LNCaP clone FGC (cell line): ENCODE measurements around the gene PNPT1.
A peak's percentile ranks its signal among the peaks of the same experiment; 100 is the strongest.
"Not testable (repeated sequence)": the region's sequence is repeated elsewhere in the genome, so short reads cannot be mapped to it uniquely, and the experiment has no call there.

Experiments
- DNase-seq: peaks from one replicate; pipeline ENCODE4 v3.0.0-alpha.2; 2011; ENCODE audit warnings: low read depth
- H3K4me3 ChIP-seq: 2 replicates; pipeline ENCODE4 v1.5.1; 2011; ENCODE audit warnings: mild to moderate bottlenecking, low read depth, low read length, control low read depth
- CTCF ChIP-seq: IDR thresholded peaks from 2 replicates; pipeline ENCODE4 v1.5.1; 2012; ENCODE audit warnings: mild to moderate bottlenecking; ENCODE audit not compliant: control insufficient read depth, insufficient read depth; ENCODE audit errors: extremely low read depth

PNPT1 gene

GRCh38 chr2:55710025-55710424 lies 16.4 kb upstream of the PNPT1 start:
- DNase-seq, result no peak
- H3K4me3 ChIP-seq, result no peak overlapping the region
- no peak for TF ChIP-seq CTCF

GRCh38 chr2:55707751-55708150 lies 14.1 kb upstream of the PNPT1 start:
- no peak overlapping the region for H3K4me3 ChIP-seq
- no peak for DNase-seq
- no peak for TF ChIP-seq CTCF

- H3K4me3 ChIP-seq, DNase-seq: not testable (repeated sequence)
Observed at GRCh38 chr2:55706258-55706657, 12.6 kb upstream of the PNPT1 start.

GRCh38 chr2:55705027-55705653 lies 11.5 kb upstream of the PNPT1 start:
- no peak for TF ChIP-seq CTCF
- H3K4me3 ChIP-seq, result no peak overlapping the region
- no peak for DNase-seq

- no peak for TF ChIP-seq CTCF
- no peak overlapping the region for H3K4me3 ChIP-seq
- no peak for DNase-seq
Observed at GRCh38 chr2:55703350-55703749, 9.7 kb upstream of the PNPT1 start.

GRCh38 chr2:55692740-55693139 lies 904 bp downstream of the PNPT1 start:
- DNase-seq, result not testable (repeated sequence)
- peak overlapping the region; percentile 90 for H3K4me3 ChIP-seq

GRCh38 chr2:55672630-55673029 lies 21.0 kb downstream of the PNPT1 start:
- TF ChIP-seq CTCF, result no peak
- H3K4me3 ChIP-seq, result no peak overlapping the region
- DNase-seq, result no peak

GRCh38 chr2:55668956-55669355 lies 24.7 kb downstream of the PNPT1 start:
- H3K4me3 ChIP-seq, result no peak overlapping the region
- no peak for TF ChIP-seq CTCF

More at GRCh38 chr2:55668956-55669355, 24.7 kb downstream of the PNPT1 start:
- no peak for DNase-seq
